Inflammatory macrophage treated with lipopolysaccharide for 1 hour (primary cell): ENCODE data around the gene KLK12.

Source experiments
- DNase-seq, 2 donors: peaks; one replicate each; pipeline ENCODE4 v3.0.0-alpha.2; 2020 to 2022

KLK12 gene

GRCh38 chr19:51044327-51044726, 9.5 kb upstream of the KLK12 start:
- no peak for DNase-seq

GRCh38 chr19:51043497-51043896, 8.7 kb upstream of the KLK12 start:
- DNase-seq = no peak

- DNase-seq = no peak
Observed at GRCh38 chr19:51040151-51040550, 5.3 kb upstream of the KLK12 start.

GRCh38 chr19:51036519-51036918, 1.7 kb upstream of the KLK12 start:
- DNase-seq = no peak

- no peak for DNase-seq
Observed at GRCh38 chr19:51031880-51032225, 2.9 kb downstream of the KLK12 start.

- no peak for DNase-seq
Observed at GRCh38 chr19:51031220-51031879, 3.5 kb downstream of the KLK12 start.

- DNase-seq = no peak
Observed at GRCh38 chr19:51030631-51031030, 4.2 kb downstream of the KLK12 start.

GRCh38 chr19:51029718-51030117, 5.1 kb downstream of the KLK12 start:
- DNase-seq = no peak

- DNase-seq = no peak
Observed at GRCh38 chr19:51027873-51028272, 6.9 kb downstream of the KLK12 start.

GRCh38 chr19:51027126-51027806, 7.5 kb downstream of the KLK12 start:
- no peak for DNase-seq

- no peak for DNase-seq
Observed at GRCh38 chr19:51026554-51026831, 8.3 kb downstream of the KLK12 start, which contains the start of gene KLK11. Gene KLK11 (minus strand): TSS chr19:51026616. CDS start chr19:51025631, 985 bp downstream.

- no peak for DNase-seq
Observed at GRCh38 chr19:51025809-51026553, 8.8 kb downstream of the KLK12 start.

GRCh38 chr19:51025401-51025800, 9.4 kb downstream of the KLK12 start:
- DNase-seq = no peak

GRCh38 chr19:51024924-51025323, 9.9 kb downstream of the KLK12 start:
- no peak for DNase-seq

GRCh38 chr19:51023946-51024345, 10.9 kb downstream of the KLK12 start:
- no peak for DNase-seq

- no peak for DNase-seq
Observed at GRCh38 chr19:51022526-51022925, 12.3 kb downstream of the KLK12 start.

GRCh38 chr19:51020988-51021651, 13.7 kb downstream of the KLK12 start:
- DNase-seq = peak; percentile 25 to 65

GRCh38 chr19:51019544-51019925, 15.3 kb downstream of the KLK12 start, which contains the start of gene KLK10:
Gene KLK10 (minus strand): TSS chr19:51019709. CDS start chr19:51019130, 579 bp downstream.
- no peak for DNase-seq

GRCh38 chr19:51018745-51019543, 15.9 kb downstream of the KLK12 start:
- DNase-seq = no peak

- peak; percentile 29 to 70 for DNase-seq
Observed at GRCh38 chr19:51016798-51017683, 17.8 kb downstream of the KLK12 start.

GRCh38 chr19:51015691-51016267, 19.0 kb downstream of the KLK12 start:
- DNase-seq = no peak
